Measurements from ENCODE around the gene ARL4A.

The ARL4A gene

DNA sequence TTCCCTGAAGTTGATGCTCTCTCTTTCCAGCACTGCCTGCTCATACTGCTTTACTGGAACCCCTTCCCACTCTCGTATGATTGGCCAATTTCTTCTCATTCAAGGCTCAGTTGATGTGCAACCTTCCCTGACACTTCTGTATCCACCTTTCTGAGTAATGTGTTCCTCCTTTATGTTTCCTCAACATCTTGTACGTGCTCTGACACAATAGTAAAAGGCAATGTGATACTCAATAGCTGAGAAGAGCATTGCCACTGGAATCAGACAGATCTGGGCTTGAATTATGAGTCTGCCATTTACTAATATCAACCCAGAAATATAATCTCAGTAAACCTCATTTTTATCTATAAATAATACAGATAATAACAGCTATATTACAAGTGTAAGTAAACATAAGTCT, 34.7 kb downstream of the ARL4A start:
- no peaks in the 10 kb centered on the region for H3K27me3 Mint-ChIP-seq
- H3K36me3 Mint-ChIP-seq: no peaks in the 10 kb centered on the region
- no peak overlapping the region for H3K4me3 Mint-ChIP-seq
- no peaks in the 10 kb centered on the region for H3K9me3 Mint-ChIP-seq (ENCODE audit: low read depth)
- H3K27ac Mint-ChIP-seq: no peak overlapping the region
- peaks cover 18% of the 10 kb centered on the region for H3K4me1 Mint-ChIP-seq (ENCODE audit: low read depth)

- Mint-ChIP-seq H3K27ac (no peak overlapping the region), H3K4me1 (ENCODE audit: low read depth) (peaks cover 15% of the 10 kb centered on the region), H3K27me3 (no peaks in the 10 kb centered on the region), H3K9me3 (ENCODE audit: low read depth) (no peaks in the 10 kb centered on the region), H3K4me3 (no peak overlapping the region), H3K36me3 (no peaks in the 10 kb centered on the region)
Observed at GRCh38 chr7:12722636-12723605, 35.5 kb downstream of the ARL4A start.

- H3K36me3 Mint-ChIP-seq: no peaks in the 10 kb centered on the region
- no peak overlapping the region for H3K4me3 Mint-ChIP-seq
- H3K27ac Mint-ChIP-seq: no peak overlapping the region
- peaks cover 9% of the 10 kb centered on the region for H3K4me1 Mint-ChIP-seq (ENCODE audit: low read depth)
- no peaks in the 10 kb centered on the region for H3K9me3 Mint-ChIP-seq (ENCODE audit: low read depth)
- no peaks in the 10 kb centered on the region for H3K27me3 Mint-ChIP-seq
Observed at GRCh38 chr7:12725575-12726316, 38.3 kb downstream of the ARL4A start.

- no peak overlapping the region for H3K27ac Mint-ChIP-seq
- H3K4me3 Mint-ChIP-seq: no peak overlapping the region
- no peaks in the 10 kb centered on the region for H3K36me3 Mint-ChIP-seq
- no peaks in the 10 kb centered on the region for H3K9me3 Mint-ChIP-seq (ENCODE audit: low read depth)
- peaks cover 19% of the 10 kb centered on the region for H3K4me1 Mint-ChIP-seq (ENCODE audit: low read depth)
- no peaks in the 10 kb centered on the region for H3K27me3 Mint-ChIP-seq
Observed at GRCh38 chr7:12726908-12727307, 39.5 kb downstream of the ARL4A start.

- peaks cover 21% of the 10 kb centered on the region for H3K4me1 Mint-ChIP-seq (ENCODE audit: low read depth)
- H3K36me3 Mint-ChIP-seq: no peaks in the 10 kb centered on the region
- no peak overlapping the region for H3K4me3 Mint-ChIP-seq
- no peak overlapping the region for H3K27ac Mint-ChIP-seq
- no peaks in the 10 kb centered on the region for H3K9me3 Mint-ChIP-seq (ENCODE audit: low read depth)
- no peaks in the 10 kb centered on the region for H3K27me3 Mint-ChIP-seq
Observed at GRCh38 chr7:12727455-12728191, 40.2 kb downstream of the ARL4A start.

DNA sequence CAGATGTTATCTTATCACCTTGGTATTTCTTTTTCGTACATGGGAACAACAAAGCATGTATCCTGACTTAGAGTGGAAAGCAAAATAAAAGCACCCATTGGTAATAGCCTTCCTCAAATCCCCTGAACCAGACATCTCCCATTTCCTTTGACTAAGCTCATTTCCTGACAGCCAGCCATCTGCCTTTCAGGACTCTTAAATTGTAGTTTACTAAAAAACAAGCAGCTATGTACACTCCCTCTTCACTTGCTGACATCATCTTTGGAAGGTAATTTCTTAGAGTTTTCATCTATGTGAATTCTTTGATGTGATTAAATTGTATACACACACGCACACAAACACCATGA, 40.7 kb downstream of the ARL4A start:
- H3K9me3 Mint-ChIP-seq (ENCODE audit: low read depth): no peaks in the 10 kb centered on the region
- no peak overlapping the region for H3K4me3 Mint-ChIP-seq
- H3K4me1 Mint-ChIP-seq (ENCODE audit: low read depth): peaks cover 20% of the 10 kb centered on the region
- H3K27me3 Mint-ChIP-seq: no peaks in the 10 kb centered on the region
- H3K36me3 Mint-ChIP-seq: no peaks in the 10 kb centered on the region
- no peak overlapping the region for H3K27ac Mint-ChIP-seq

- Mint-ChIP-seq H3K27ac (no peak overlapping the region), H3K4me1 (ENCODE audit: low read depth) (peaks cover 20% of the 10 kb centered on the region), H3K27me3 (no peaks in the 10 kb centered on the region), H3K36me3 (no peaks in the 10 kb centered on the region), H3K9me3 (ENCODE audit: low read depth) (no peaks in the 10 kb centered on the region), H3K4me3 (no peak overlapping the region)
Observed at GRCh38 chr7:12729112-12729511, 41.7 kb downstream of the ARL4A start.

DNA sequence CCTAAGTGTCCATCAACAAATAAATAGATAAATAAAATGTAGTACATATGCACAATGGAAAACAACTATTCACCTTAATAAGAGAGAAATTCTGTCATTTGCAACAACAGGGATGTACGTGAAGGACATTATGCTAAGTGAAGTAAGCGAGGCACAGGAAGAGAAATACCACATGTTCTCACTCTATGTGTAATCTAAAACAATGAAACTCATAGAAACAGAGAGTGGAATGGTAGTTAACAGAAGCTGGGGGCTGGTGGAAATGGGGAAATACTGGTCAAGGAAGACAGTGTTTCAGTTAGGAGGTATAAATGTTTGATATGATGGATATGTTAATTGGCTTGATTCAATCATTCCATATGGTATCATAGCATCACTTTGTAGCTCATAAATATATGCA, 43.1 kb downstream of the ARL4A start:
- H3K4me3 Mint-ChIP-seq: no peak overlapping the region
- no peak overlapping the region for H3K27ac Mint-ChIP-seq

DNA sequence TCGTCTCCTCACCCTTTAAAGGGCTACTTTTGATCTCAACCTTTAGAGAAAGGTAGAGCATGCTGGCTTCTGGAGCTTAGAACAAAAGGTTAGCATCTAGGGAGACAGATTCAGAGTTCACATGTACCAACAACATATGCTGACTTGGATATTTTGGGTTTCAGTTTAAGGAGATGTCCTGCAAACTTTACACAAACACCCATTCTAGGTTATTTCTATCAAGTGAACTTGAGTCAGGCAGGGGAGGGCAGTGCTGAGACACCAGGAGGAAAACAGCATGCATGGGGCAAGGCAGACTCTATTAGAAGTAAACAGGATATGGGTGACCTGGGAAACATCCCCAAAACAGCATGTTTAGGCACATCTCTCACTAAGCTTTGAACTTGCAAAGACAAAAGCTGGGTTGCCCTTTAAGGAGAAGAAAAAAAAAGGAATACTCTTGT, 43.8 kb downstream of the ARL4A start:
- Mint-ChIP-seq H3K4me1 (ENCODE audit: low read depth) (peaks cover 20% of the 10 kb centered on the region), H3K36me3 (no peaks in the 10 kb centered on the region), H3K4me3 (peak overlapping the region; percentile 49), H3K9me3 (ENCODE audit: low read depth) (no peaks in the 10 kb centered on the region), H3K27ac (peak overlapping the region; percentile 51), H3K27me3 (no peaks in the 10 kb centered on the region)

More for the DNA sequence above, 43.1 kb downstream of the ARL4A start:
- H3K9me3 Mint-ChIP-seq (ENCODE audit: low read depth): no peaks in the 10 kb centered on the region
- H3K4me1 Mint-ChIP-seq (ENCODE audit: low read depth): peaks cover 20% of the 10 kb centered on the region
- no peaks in the 10 kb centered on the region for H3K36me3 Mint-ChIP-seq
- no peaks in the 10 kb centered on the region for H3K27me3 Mint-ChIP-seq

DNA sequence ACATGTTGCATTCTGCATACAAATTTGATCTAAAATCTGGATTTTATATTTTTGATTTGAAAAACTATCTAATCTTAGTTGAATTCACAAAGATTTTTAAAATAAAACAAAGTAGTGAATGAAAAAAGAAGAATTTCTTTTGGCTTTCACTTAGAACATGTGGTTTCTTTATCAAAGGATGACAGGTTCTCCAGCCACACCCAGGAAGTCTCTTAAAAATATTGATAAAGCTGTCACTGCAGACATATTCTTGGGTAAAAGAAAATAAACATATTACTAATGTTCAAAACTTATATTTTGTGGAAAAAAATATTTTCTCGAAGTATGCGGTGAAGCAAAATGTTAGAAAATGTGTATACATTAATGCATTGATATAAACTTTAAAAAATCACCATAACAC, 44.3 kb downstream of the ARL4A start:
- no peaks in the 10 kb centered on the region for H3K9me3 Mint-ChIP-seq (ENCODE audit: low read depth)
- H3K27ac Mint-ChIP-seq: no peak overlapping the region
- no peak overlapping the region for H3K4me3 Mint-ChIP-seq
- H3K4me1 Mint-ChIP-seq (ENCODE audit: low read depth): peaks cover 20% of the 10 kb centered on the region
- no peaks in the 10 kb centered on the region for H3K27me3 Mint-ChIP-seq
- H3K36me3 Mint-ChIP-seq: no peaks in the 10 kb centered on the region

DNA sequence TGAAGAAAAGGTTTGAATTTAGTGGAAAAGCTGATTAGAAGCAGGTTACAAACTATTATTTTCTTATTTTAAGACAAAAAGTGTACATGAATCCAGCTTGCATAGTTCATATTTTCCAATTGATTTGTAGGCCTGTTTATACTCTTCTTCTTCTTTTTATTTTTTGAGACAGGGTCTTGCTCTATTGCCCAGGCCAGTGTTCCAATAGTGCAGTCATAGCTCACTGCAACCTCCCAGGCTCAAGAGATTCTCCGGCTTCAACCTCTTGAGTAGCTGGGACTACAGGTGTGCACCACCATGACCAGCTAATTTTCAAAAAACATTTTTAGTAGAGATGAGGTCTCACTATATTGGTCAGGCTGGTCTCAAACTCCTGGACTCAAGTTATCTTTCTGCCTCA, 45.0 kb downstream of the ARL4A start:
- H3K36me3 Mint-ChIP-seq: no peaks in the 10 kb centered on the region
- no peaks in the 10 kb centered on the region for H3K27me3 Mint-ChIP-seq
- no peak overlapping the region for H3K4me3 Mint-ChIP-seq
- no peak overlapping the region for H3K27ac Mint-ChIP-seq
- no peaks in the 10 kb centered on the region for H3K9me3 Mint-ChIP-seq (ENCODE audit: low read depth)
- H3K4me1 Mint-ChIP-seq (ENCODE audit: low read depth): peaks cover 20% of the 10 kb centered on the region

- Mint-ChIP-seq H3K27me3 (no peaks in the 10 kb centered on the region), H3K4me1 (ENCODE audit: low read depth) (peaks cover 12% of the 10 kb centered on the region), H3K27ac (no peak overlapping the region), H3K9me3 (ENCODE audit: low read depth) (no peaks in the 10 kb centered on the region), H3K36me3 (peaks cover 2% of the 10 kb centered on the region), H3K4me3 (no peak overlapping the region)
Observed at GRCh38 chr7:12735923-12736322, 48.5 kb downstream of the ARL4A start.

DNA sequence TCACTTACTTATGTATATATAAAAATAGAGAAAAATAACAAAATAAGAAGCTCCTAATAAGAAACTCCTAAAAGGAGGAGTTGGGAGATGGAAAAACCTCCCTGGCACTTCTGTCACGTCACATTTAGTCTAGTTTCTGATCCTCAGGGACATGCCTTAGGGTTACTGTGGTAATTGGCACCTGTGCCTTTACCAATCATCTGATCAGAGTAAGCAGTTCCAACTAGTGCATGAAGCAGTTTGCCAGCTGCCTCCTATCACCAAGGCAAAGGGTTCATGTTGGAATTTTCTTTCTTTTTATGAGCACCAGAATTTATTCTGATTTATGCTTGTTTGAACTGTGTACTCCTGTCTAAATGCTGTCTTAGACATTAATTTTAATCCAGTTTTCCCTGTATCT, 49.9 kb downstream of the ARL4A start:
- H3K27ac Mint-ChIP-seq: no peak overlapping the region
- H3K9me3 Mint-ChIP-seq (ENCODE audit: low read depth): no peaks in the 10 kb centered on the region
- peaks cover 2% of the 10 kb centered on the region for H3K36me3 Mint-ChIP-seq
- H3K4me3 Mint-ChIP-seq: no peak overlapping the region
- no peaks in the 10 kb centered on the region for H3K27me3 Mint-ChIP-seq
- peaks cover 2% of the 10 kb centered on the region for H3K4me1 Mint-ChIP-seq (ENCODE audit: low read depth)

GRCh38 chr7:12737836-12738235, 50.4 kb downstream of the ARL4A start:
- Mint-ChIP-seq H3K4me1 (ENCODE audit: low read depth) (no peaks in the 10 kb centered on the region), H3K4me3 (no peak overlapping the region), H3K27me3 (no peaks in the 10 kb centered on the region), H3K36me3 (peaks cover 2% of the 10 kb centered on the region), H3K9me3 (ENCODE audit: low read depth) (no peaks in the 10 kb centered on the region), H3K27ac (no peak overlapping the region)

DNA sequence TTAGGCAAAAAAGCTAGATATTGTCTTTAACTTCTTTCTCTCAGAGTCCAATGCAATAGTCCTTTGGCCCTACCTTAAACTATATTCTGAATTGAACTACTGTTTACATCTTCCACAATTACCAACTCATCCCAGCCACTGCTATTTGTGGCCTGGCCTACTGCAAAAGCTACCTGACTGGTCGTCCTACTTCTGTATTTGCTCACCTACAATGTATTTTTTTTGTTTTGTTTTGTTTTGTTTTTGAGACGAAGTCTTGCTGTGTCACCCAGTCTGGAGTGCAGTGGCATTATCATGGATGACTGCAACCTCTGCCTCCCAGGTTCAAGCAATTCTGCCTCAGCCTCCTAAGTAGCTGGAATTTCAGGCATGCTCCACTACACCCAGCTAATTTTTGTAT, 51.2 kb downstream of the ARL4A start:
- H3K4me3 Mint-ChIP-seq: no peak overlapping the region
- H3K4me1 Mint-ChIP-seq (ENCODE audit: low read depth): no peaks in the 10 kb centered on the region
- no peaks in the 10 kb centered on the region for H3K27me3 Mint-ChIP-seq
- H3K9me3 Mint-ChIP-seq (ENCODE audit: low read depth): no peaks in the 10 kb centered on the region
- no peak overlapping the region for H3K27ac Mint-ChIP-seq
- H3K36me3 Mint-ChIP-seq: peaks cover 2% of the 10 kb centered on the region
